ENCODE results near the gene MYOD1.

- TF ChIP-seq TAF1 (IDR thresholded peaks at IDR 0.05; ENCODE audit: low read depth) (no peak), EP300 (IDR thresholded peaks at IDR 0.05; ENCODE audit: borderline replicate concordance) (no peak), CEBPB (IDR thresholded peaks at IDR 0.05) (no peak), FOXM1 (IDR thresholded peaks at IDR 0.05; ENCODE audit: borderline replicate concordance, low read depth) (no peak), YY1 (IDR thresholded peaks at IDR 0.05; ENCODE audit: low read depth) (no peak), TEAD4 (IDR thresholded peaks at IDR 0.05) (no peak), EGR1 (IDR thresholded peaks at IDR 0.05) (no peak), REST (IDR thresholded peaks at IDR 0.05; ENCODE audit: low read depth) (no peak), NFIC (IDR thresholded peaks at IDR 0.05) (no peak)
These were observed 7.5 kb upstream of the MYOD1 start for GRCh38 chr11:17711836-17712235.

Measured in Ishikawa (cell line).